ENCODE results near the gene ZNF106.

ZNF106 gene

DNA sequence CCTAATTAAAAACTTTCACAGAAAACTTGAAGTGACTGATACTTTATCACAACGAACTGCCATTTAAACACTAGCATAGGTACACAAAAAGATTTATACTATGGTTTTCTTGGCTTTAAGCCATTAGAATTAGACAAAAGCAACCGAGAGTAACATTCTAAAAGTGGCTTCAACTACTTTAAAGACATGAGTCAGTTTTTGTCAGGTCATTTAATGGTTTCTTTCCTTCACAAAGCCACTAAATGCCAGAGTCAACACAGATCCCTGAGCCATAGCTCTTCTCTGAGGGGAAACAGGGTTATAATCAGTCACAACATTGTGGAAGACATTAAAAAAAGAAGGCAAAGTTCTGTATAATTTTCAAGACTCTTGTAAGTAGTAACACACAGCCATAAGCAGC, 77.0 kb downstream of the ZNF106 start:
- H3K4me3 ChIP-seq (ENCODE audit: low read depth, low read length), result no peak overlapping the region
- TF ChIP-seq, protein P1, sequence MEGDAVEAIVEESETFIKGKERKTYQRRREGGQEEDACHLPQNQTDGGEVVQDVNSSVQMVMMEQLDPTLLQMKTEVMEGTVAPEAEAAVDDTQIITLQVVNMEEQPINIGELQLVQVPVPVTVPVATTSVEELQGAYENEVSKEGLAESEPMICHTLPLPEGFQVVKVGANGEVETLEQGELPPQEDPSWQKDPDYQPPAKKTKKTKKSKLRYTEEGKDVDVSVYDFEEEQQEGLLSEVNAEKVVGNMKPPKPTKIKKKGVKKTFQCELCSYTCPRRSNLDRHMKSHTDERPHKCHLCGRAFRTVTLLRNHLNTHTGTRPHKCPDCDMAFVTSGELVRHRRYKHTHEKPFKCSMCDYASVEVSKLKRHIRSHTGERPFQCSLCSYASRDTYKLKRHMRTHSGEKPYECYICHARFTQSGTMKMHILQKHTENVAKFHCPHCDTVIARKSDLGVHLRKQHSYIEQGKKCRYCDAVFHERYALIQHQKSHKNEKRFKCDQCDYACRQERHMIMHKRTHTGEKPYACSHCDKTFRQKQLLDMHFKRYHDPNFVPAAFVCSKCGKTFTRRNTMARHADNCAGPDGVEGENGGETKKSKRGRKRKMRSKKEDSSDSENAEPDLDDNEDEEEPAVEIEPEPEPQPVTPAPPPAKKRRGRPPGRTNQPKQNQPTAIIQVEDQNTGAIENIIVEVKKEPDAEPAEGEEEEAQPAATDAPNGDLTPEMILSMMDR (IDR thresholded peaks at IDR 0.05; ENCODE audit: borderline replicate concordance, insufficient read depth, low read depth, low read length), result no peak

DNA sequence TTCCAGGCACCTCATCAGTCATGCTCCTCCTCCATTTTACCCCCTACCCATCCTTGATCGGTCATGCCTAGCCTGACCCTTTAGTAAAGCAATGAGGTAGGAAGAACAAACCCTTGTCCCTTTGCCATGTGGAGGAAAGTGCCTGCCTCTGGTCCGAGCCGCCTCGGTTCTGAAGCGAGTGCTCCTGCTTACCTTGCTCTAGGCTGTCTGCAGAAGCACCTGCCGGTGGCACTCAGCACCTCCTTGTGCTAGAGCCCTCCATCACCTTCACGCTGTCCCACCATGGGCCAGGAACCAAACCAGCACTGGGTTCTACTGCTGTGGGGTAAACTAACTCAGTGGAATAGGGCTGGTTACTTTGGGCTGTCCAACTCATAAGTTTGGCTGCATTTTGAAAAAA, 79.1 kb downstream of the ZNF106 start:
- TF ChIP-seq, protein P1 (IDR thresholded peaks at IDR 0.05; ENCODE audit: borderline replicate concordance, insufficient read depth, low read depth, low read length), result no peak
- H3K4me3 ChIP-seq (ENCODE audit: low read depth, low read length), result no peak overlapping the region

DNA sequence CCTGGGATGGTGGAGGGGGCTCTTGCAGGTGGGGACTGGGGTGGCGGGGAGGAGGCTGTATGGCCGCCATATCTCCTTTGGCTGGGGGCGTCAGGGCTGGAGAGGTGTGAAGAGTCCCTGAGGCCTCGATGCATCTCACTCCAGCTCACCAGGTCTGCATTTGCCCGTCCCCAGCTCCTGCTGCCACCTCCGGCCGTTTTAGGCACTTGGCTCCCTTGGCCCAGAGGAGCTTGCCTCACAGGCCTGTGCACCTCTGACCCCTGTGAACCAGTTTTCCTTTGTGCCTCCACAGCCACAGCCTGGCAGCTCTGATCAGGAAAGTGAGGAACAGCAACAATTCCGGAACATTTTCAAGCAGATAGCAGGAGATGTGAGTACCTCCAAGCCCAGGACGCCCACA, 81.9 kb downstream of the ZNF106 start:
- TF ChIP-seq, protein P1 (IDR thresholded peaks at IDR 0.05; ENCODE audit: borderline replicate concordance, insufficient read depth, low read depth, low read length), result no peak
- no peak overlapping the region for H3K4me3 ChIP-seq (ENCODE audit: low read depth, low read length)

DNA sequence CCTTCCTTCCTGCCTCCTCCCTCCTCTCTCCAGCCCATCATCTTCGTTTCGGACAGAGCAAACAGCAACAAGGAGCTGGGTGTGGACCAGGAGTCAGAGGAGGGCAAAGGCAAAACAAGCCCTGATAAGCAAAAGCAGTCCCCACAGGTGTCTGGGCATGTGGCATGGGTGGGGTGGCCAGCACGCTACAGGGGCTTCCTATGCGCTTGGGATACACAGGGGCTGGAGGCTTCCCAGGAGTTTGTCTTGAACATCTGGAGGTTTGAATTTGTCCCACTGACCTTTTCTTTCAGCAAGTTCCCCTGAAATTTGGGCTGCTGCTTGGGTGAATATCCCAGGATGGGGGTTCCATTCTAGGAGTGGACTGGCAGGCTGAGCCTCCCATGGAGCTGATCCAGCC, 82.8 kb downstream of the ZNF106 start:
- TF ChIP-seq, protein P1 (IDR thresholded peaks at IDR 0.05; ENCODE audit: borderline replicate concordance, insufficient read depth, low read depth, low read length), result no peak
- H3K4me3 ChIP-seq (ENCODE audit: low read depth, low read length), result no peak overlapping the region

DNA sequence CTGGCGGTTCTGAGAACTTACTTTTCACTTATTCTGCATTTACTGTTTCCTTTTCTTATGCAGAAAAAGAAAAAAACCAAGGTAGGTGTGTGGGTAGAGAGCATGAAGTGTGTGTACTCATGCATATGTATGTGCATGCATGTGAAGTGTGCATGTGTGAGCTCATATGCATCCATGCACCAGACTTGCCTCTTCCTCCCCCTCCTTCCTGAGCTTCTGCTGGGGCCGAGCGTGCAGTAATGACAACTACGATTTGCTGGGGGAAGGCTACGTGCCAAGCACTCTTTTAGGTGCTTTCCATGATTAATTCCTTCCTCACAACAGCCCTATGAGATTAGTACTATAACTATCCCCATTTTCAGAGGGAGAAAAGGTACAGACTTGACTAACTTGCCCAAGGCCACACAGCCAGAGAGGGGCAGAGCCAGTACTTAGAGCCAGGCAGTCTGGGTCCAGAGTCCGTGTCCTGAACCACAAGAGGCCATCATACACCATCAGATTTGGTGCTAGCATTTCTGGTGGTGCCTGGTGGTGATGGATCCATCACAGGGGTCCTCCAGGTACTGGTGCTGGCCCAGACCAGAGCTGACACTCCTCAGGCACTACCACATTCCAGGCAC, 85.0 kb downstream of the ZNF106 start:
- H3K4me3 ChIP-seq (ENCODE audit: low read depth, low read length), result no peak overlapping the region
- TF ChIP-seq, protein P1 (IDR thresholded peaks at IDR 0.05; ENCODE audit: borderline replicate concordance, insufficient read depth, low read depth, low read length), result no peak

DNA sequence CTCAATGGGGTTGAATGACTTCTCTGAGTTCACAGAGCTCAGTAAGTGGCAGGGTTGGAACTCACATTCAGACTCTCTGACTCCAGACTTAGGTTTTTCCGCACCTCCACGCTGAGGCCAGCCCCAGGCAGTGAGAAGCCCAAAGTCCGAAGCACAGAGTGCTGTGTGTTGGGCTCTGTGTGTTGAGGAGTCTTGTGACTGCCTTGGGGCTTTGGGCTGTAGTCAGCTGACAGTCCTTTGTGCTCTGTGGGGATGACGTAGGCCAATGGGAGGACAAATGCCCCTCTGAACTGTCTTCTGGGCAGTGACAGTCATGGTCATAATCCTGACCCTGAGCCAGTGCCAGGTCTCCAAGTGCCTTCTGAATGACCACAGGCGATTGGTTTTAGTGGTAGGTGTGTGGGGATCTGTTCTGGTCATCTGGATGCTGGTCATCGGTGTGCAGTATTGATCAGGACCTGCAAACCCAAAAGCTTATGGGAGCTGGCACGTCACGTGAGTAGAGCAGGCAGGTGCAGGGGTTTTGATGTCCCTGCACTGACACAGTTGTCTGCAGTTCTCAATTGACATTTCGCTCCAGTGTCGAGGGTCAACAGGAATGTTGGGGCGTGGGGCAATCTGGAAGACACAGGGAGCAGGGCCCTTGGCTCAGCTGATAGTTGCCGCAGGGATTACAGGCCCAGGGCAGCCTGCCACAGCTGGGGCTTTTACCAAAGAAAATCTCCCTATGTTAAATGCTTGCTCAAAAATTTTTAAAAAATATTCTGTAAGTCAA, 86.3 kb downstream of the ZNF106 start:
- TF ChIP-seq, protein P1 (IDR thresholded peaks at IDR 0.05; ENCODE audit: borderline replicate concordance, insufficient read depth, low read depth, low read length), result no peak
- no peak overlapping the region for H3K4me3 ChIP-seq (ENCODE audit: low read depth, low read length)

DNA sequence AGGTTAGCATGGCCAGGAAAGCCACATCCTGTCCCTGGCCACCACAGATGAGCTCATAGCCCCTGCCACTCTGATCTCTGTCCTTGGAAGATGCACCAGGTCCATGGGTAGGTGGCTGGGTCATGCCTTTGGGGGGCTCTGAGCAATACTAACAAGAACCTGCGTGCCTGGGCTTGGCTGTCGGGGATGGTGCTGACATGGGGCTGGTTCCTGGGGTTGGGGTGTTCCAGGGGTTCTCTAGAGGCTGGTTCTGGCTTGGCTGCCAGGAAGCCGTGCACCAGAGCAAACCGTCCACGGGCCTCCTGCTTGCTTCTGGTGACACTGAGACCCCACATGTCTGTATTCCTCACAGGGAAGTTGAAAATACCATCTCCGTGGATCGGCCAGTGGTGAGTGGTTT, 87.6 kb downstream of the ZNF106 start:
- H3K4me3 ChIP-seq (ENCODE audit: low read depth, low read length), result no peak overlapping the region
- TF ChIP-seq, protein P1 (IDR thresholded peaks at IDR 0.05; ENCODE audit: borderline replicate concordance, insufficient read depth, low read depth, low read length), result no peak

Measured in GM12875 (cell line).